Measurements from ENCODE around the gene AGTPBP1.
"Not testable (repeated sequence)": the region's sequence is repeated elsewhere in the genome, so short reads cannot be mapped to it uniquely, and the experiment has no call there.

Gene AGTPBP1

DNA sequence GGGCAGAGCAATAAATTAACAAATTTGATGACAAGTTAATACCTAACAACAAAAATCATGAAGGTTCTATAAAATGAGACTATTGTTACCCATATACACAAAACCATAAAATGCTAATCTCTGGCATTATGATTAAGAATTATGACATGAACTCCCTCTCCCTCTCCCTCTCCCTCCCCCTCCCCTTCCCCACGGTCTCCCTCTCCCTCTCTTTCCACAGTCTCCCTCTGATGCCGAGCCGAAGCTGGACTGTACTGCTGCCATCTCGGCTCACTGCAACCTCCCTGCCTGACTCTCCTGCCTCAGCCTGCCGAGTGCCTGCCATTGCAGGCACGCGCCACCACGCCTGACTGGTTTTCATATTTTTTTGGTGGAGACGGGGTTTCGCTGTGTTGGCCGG is 168.8 kb downstream of the AGTPBP1 start:
- H3K36me3 Mint-ChIP-seq (ENCODE audit: low read depth); H3K27ac Mint-ChIP-seq; H3K27me3 Mint-ChIP-seq (ENCODE audit: low read depth): not testable (repeated sequence)

DNA sequence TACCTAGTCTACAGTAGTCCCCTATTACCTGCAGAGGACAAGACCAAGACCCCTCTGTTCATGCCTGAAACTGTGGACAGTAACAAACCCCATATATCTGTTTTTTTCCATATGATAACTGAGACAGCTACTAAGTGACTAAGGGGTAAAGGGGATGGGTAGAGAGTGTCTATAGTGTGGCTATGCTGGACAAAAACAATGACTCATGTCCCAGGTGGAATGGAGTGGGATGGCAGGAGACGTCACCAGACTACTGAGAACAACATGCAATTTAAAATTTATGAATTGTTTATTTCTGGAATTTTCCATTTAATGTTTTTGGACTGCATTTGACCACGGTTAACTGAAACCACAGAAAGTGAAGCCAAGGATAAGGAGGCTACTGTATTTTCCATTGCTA is 171.8 kb downstream of the AGTPBP1 start:
- H3K4me3 Mint-ChIP-seq: no peak overlapping the region
- H3K9me3 Mint-ChIP-seq: no peaks in the 10 kb centered on the region

More for the DNA sequence above, 168.8 kb downstream of the AGTPBP1 start:
- H3K4me3 Mint-ChIP-seq; H3K4me1 Mint-ChIP-seq (ENCODE audit: low read depth); H3K9me3 Mint-ChIP-seq: not testable (repeated sequence)

DNA sequence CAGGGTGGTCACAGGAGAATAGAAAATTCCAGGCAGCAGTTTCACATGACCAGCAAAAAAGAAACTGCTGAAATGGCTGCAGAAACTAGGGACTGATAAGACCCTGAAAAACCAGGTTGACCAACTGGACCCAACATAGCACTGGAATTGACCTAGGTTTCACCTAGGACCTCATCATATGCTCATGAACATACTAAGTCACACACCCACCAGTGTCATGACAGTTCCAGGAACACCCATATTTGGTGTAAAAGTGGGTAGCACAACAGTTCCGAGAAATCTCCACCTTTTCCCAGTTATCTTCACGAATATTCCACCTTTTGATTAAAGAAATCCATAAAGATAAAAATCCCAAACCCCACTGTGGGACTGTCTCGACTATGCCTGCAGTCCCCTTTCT is 182.2 kb downstream of the AGTPBP1 start:
- Mint-ChIP-seq H3K4me3 (no peak overlapping the region), H3K4me1 (ENCODE audit: low read depth) (no peaks in the 10 kb centered on the region), H3K27me3 (ENCODE audit: low read depth) (no peaks in the 10 kb centered on the region), H3K27ac (no peak overlapping the region), H3K36me3 (ENCODE audit: low read depth) (no peaks in the 10 kb centered on the region), H3K9me3 (no peaks in the 10 kb centered on the region)

More for the DNA sequence above, 171.8 kb downstream of the AGTPBP1 start:
- Mint-ChIP-seq H3K36me3 (ENCODE audit: low read depth) (peaks cover 5% of the 10 kb centered on the region), H3K27me3 (ENCODE audit: low read depth) (no peaks in the 10 kb centered on the region), H3K27ac (no peak overlapping the region), H3K4me1 (ENCODE audit: low read depth) (no peaks in the 10 kb centered on the region)

DNA sequence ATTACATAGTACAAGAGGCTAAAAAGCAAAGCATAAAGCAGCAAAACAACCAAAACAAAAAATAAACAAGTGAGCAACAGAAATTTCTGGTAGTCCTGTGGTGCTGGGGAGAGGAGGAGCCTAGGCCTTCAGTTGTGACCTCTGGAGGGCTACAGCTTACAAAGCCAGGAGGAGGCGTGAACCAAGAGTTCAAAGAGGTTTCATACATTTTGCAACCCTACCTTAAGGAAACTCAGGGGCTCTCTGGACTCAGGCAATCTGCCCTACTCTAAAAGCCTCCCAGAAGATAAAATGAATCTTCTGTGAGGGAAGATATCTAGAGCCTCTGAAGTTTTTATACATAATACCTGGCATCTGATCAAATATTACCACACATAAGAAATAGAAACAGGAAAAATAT is 187.4 kb downstream of the AGTPBP1 start:
- no peaks in the 10 kb centered on the region for H3K9me3 Mint-ChIP-seq
- H3K4me1 Mint-ChIP-seq (ENCODE audit: low read depth): peaks cover 4% of the 10 kb centered on the region
- no peaks in the 10 kb centered on the region for H3K27me3 Mint-ChIP-seq (ENCODE audit: low read depth)
- H3K4me3 Mint-ChIP-seq: no peak overlapping the region
- no peaks in the 10 kb centered on the region for H3K36me3 Mint-ChIP-seq (ENCODE audit: low read depth)
- H3K27ac Mint-ChIP-seq: no peak overlapping the region

DNA sequence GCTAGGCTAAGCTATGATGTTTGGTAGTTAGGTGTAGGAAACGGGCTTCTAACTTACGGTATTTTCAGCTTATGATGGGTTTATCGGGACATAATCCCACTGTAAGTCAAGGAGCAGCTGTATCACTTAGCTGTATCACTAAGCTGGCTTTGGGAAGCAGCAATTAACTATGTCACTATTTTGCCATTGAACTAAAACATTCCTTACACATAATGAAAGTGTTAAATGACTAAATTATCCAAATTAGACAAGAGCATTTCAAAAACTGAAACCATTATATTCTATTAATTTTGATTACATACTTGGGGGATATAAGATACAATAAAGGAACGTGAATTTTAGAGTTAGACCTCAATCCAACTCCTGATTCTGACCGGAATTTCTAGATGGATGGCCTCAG is 188.3 kb downstream of the AGTPBP1 start:
- peaks cover 4% of the 10 kb centered on the region for H3K4me1 Mint-ChIP-seq (ENCODE audit: low read depth)
- H3K27ac Mint-ChIP-seq: no peak overlapping the region
- H3K36me3 Mint-ChIP-seq (ENCODE audit: low read depth): no peaks in the 10 kb centered on the region
- no peaks in the 10 kb centered on the region for H3K9me3 Mint-ChIP-seq
- no peak overlapping the region for H3K4me3 Mint-ChIP-seq
- no peaks in the 10 kb centered on the region for H3K27me3 Mint-ChIP-seq (ENCODE audit: low read depth)

DNA sequence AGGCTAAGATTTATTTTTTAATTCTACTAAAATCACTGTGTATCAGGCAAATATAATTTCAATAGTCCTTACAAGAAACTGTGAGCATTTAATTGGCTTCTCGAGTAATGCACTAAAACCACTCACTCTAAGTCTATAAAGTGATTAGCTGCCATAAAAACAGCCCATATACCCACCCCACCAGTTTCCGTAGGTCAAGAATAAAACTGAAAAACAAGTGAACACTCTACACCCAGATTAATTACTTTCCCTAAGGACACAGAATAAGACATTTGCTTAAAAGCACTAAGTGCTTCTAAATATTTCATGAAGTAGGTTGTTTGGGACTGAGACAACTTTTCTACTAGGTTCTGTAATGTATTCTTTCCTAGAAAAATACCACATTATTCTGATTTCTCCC is 194.2 kb downstream of the AGTPBP1 start:
- Mint-ChIP-seq H3K27me3 (ENCODE audit: low read depth) (no peaks in the 10 kb centered on the region), H3K36me3 (ENCODE audit: low read depth) (peaks cover 1% of the 10 kb centered on the region), H3K4me1 (ENCODE audit: low read depth) (peaks cover 1% of the 10 kb centered on the region), H3K27ac (no peak overlapping the region), H3K4me3 (no peak overlapping the region), H3K9me3 (no peaks in the 10 kb centered on the region)

DNA sequence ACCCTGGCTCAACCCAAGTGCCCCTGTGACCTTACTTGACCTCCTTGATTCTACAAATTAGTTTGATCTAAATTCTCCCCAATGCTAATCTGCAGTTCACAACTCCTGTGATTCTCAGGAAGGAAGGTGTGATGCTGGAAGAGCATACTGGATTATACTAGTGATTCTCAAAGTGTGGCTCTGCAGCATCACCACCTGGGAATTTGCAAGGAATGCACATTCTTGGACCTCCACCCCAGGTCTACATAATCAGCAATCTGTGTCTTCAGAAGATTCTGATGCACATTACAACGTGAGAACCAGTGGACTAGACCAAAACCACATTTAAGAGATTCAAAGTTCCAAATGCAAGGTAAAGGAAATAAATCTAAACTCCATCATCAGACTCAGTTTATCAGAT is 198.6 kb downstream of the AGTPBP1 start:
- Mint-ChIP-seq H3K4me1 (ENCODE audit: low read depth) (no peaks in the 10 kb centered on the region), H3K27me3 (ENCODE audit: low read depth) (no peaks in the 10 kb centered on the region), H3K27ac (no peak overlapping the region), H3K36me3 (ENCODE audit: low read depth) (peaks cover 1% of the 10 kb centered on the region), H3K4me3 (no peak overlapping the region), H3K9me3 (no peaks in the 10 kb centered on the region)

DNA sequence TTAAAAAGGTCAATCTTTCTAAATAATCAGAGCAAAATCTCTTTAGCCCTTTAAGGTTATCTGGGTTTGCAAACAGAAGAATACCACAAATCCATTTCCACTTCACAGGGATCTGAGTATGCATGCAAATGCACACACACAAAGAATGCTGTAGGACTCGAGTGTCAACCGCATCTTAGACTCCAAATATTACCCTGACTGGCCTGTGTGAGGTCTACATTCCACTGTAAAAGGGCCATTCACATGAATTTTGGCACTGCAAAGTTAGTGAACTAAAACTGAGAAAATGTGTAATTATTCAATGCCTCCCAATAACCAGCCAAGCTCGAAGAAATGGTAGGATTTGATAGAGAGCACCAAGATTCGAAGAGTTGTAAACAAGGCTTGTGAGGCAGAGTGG is 199.9 kb downstream of the AGTPBP1 start:
- H3K9me3 Mint-ChIP-seq: no peaks in the 10 kb centered on the region
- no peaks in the 10 kb centered on the region for H3K27me3 Mint-ChIP-seq (ENCODE audit: low read depth)
- no peak overlapping the region for H3K27ac Mint-ChIP-seq
- no peak overlapping the region for H3K4me3 Mint-ChIP-seq
- H3K36me3 Mint-ChIP-seq (ENCODE audit: low read depth): peaks cover 1% of the 10 kb centered on the region
- H3K4me1 Mint-ChIP-seq (ENCODE audit: low read depth): no peaks in the 10 kb centered on the region

DNA sequence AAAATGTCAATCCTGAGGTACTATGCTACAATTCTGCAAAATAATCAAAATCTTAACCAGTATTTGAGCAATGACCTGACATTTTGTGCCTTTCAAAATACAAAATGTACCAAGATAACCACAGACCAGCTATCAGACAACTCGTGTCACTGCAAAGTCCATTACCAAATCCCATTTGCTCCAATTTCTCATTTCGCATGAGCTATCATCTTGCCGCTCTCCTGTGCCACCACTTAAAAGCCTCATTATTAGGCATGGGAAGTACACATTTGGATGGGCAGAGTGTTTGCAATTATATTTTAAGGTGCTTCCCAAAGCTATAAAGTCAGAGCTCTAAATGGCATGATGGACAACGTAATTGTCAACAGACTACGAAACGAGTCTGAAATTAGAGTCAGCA is 205.2 kb downstream of the AGTPBP1 start:
- Mint-ChIP-seq H3K27me3 (ENCODE audit: low read depth) (no peaks in the 10 kb centered on the region), H3K4me1 (ENCODE audit: low read depth) (no peaks in the 10 kb centered on the region), H3K27ac (no peak overlapping the region), H3K9me3 (no peaks in the 10 kb centered on the region), H3K4me3 (no peak overlapping the region), H3K36me3 (ENCODE audit: low read depth) (no peaks in the 10 kb centered on the region)

DNA sequence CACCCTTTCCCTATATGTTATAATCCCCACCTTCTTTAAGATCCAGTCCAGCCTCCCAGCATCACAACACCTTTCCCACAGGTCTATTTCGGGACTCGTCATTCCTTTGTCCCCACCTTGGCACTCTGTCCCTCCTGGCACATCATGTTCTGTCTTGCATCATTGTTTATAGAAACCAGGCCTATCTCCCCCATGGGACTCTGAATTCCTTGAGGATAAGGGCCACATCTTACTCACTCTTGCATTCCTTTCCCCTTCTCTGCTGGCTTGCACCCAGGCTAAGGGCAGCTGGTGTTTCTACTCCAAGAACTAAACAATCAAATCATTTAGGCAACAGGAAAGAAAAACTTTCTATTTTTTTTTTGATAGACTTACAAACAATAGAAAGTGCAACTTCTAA is 205.7 kb downstream of the AGTPBP1 start:
- Mint-ChIP-seq H3K27ac (no peak overlapping the region), H3K36me3 (ENCODE audit: low read depth) (no peaks in the 10 kb centered on the region), H3K4me3 (no peak overlapping the region), H3K4me1 (ENCODE audit: low read depth) (no peaks in the 10 kb centered on the region), H3K27me3 (ENCODE audit: low read depth) (no peaks in the 10 kb centered on the region), H3K9me3 (no peaks in the 10 kb centered on the region)

DNA sequence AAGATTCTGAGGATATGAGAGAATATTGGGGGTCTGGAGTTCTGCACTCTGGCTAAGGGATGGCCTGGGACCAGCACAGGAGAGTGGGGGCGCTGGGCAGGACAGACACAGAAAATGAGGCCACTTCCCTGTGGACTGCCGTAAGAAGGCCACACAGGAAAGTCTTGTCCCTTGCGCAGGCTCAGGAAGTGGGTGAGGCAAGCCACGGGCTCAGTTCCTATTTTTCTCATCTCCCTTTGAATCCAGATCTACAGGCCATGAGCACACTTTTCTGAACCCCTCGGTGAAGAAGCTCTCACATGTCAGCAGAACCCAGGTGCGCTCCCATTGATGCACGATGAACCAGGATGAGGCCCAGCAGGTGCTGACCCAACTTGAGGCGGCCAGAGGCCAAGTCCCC is 207.4 kb downstream of the AGTPBP1 start:
- Mint-ChIP-seq H3K36me3 (ENCODE audit: low read depth) (no peaks in the 10 kb centered on the region), H3K4me1 (ENCODE audit: low read depth) (no peaks in the 10 kb centered on the region), H3K9me3 (no peaks in the 10 kb centered on the region), H3K27me3 (ENCODE audit: low read depth) (no peaks in the 10 kb centered on the region), H3K27ac (no peak overlapping the region), H3K4me3 (no peak overlapping the region)

DNA sequence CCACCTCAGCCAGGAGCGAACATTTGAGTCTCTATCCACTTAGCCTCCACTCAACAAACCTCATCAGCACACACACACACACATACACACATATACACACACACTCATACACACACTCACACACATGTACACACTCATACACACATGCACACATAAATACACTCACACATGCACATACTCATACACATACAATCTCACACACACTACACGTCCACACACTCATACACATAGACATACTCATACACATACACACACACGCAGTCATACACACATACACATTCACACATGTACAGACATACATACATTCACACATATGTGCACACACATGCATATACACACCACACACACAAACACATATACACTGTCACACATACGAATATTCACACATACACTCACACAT is 208.2 kb downstream of the AGTPBP1 start:
- H3K27ac Mint-ChIP-seq: no peak overlapping the region
- H3K36me3 Mint-ChIP-seq (ENCODE audit: low read depth): no peaks in the 10 kb centered on the region
- H3K9me3 Mint-ChIP-seq: no peaks in the 10 kb centered on the region
- H3K27me3 Mint-ChIP-seq (ENCODE audit: low read depth): no peaks in the 10 kb centered on the region
- H3K4me3 Mint-ChIP-seq: no peak overlapping the region
- no peaks in the 10 kb centered on the region for H3K4me1 Mint-ChIP-seq (ENCODE audit: low read depth)

DNA sequence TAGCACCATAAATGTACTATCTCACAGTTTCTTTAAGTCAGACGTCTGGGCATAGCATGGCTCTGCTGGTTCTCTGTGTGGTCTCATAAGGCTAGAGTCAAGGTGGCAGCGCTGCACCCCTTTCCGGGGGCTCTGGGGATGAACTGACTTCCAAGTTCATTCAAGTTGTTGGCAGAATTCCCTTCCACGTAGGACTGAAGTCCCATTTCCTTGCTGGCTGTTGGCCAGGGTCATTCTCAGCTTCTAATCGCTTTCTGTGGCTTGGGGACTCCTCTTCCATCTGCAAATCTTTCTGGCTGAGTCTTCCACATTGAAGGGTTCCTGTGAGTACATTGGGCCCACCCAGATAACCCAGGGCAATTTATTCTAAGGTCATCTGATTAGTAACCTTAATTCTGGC is 211.0 kb downstream of the AGTPBP1 start:
- H3K9me3 Mint-ChIP-seq: no peaks in the 10 kb centered on the region
- H3K36me3 Mint-ChIP-seq (ENCODE audit: low read depth): no peaks in the 10 kb centered on the region
- no peaks in the 10 kb centered on the region for H3K27me3 Mint-ChIP-seq (ENCODE audit: low read depth)
- no peak overlapping the region for H3K4me3 Mint-ChIP-seq
- H3K27ac Mint-ChIP-seq: no peak overlapping the region
- peaks cover 3% of the 10 kb centered on the region for H3K4me1 Mint-ChIP-seq (ENCODE audit: low read depth)

DNA sequence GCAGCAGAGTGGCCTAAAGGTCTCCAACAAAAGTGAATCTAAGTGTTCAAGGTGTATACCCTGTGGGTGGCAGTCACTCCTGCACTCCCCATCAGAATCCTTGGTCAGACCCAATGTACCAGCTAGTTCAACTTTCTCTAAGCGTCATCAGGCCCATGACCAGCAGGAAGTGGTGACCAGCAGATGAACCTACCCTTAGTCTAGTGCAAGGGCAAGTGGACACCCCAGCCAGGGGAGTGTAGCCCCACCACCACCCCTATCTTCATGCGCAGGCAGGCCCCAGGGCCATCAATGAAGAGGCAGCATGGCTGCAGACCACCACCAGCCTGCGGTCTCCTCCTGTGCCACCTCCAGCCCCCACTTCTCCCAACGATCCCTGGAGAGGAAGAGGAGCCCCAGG is 213.1 kb downstream of the AGTPBP1 start:
- Mint-ChIP-seq H3K4me3 (no peak overlapping the region), H3K36me3 (ENCODE audit: low read depth) (no peaks in the 10 kb centered on the region), H3K27me3 (ENCODE audit: low read depth) (peaks cover 14% of the 10 kb centered on the region), H3K27ac (no peak overlapping the region), H3K9me3 (no peaks in the 10 kb centered on the region), H3K4me1 (ENCODE audit: low read depth) (peaks cover 3% of the 10 kb centered on the region)

DNA sequence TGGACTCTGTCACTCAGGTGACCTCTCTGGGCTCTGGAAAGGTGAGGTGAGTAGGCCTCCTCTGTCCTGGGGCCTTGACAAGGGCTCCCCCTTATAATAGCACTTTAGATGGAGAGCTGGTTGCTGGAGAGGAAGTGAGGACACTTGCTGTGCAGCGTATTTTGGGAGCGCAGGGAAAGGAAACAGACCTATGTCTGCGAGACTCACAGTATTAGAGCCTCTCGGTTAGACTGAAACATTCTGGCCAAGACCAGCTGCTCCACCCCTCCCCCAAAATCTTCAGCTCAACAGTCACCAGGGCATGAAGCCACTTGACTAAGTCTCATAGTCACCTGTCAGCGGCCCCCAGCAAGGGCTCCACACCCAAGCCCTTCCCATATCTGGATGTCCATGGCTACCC is 213.6 kb downstream of the AGTPBP1 start:
- Mint-ChIP-seq H3K4me1 (ENCODE audit: low read depth) (peaks cover 5% of the 10 kb centered on the region), H3K27ac (no peak overlapping the region), H3K27me3 (ENCODE audit: low read depth) (peaks cover 16% of the 10 kb centered on the region), H3K4me3 (no peak overlapping the region), H3K9me3 (no peaks in the 10 kb centered on the region), H3K36me3 (ENCODE audit: low read depth) (no peaks in the 10 kb centered on the region)

DNA sequence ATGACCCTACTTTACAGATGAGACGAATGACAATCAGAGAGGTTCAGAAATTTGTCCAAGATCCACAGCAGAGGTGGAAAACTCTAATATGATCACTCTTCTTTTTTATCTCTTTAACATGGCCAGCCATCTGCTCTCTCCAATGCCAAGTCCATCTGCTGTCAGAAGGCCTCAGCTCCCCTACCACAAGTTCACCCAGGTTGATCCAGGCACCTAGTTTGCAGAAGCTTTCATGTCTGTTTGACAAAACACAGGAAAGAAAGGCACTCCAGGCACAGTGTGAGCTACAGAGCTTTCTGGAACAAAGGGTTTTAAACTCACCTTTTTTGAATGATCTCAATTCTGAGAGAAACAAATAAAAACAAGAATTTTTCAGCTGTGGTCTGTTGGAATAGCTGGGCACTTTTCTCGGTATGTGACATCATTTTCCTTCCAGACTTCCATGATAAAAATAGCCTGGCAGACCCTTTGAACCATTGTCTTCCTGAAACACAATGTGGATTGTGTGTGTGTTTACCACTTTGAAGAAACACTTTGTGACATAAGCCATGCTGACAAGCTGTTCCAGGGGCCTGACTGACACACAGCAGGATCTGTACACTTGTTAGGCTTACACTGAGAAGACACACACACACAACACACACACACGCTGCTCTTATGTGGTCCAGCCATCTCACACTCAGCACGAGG is 214.3 kb downstream of the AGTPBP1 start:
- Mint-ChIP-seq H3K9me3 (no peaks in the 10 kb centered on the region), H3K36me3 (ENCODE audit: low read depth) (no peaks in the 10 kb centered on the region), H3K27ac (no peak overlapping the region), H3K27me3 (ENCODE audit: low read depth) (peaks cover 23% of the 10 kb centered on the region), H3K4me3 (no peak overlapping the region), H3K4me1 (ENCODE audit: low read depth) (peaks cover 11% of the 10 kb centered on the region)

Data from T-helper 1 cell treated with Interleukin-12 subunit alpha and Interleukin-12 subunit beta and Interleukin-4 antibody, amounts not matched to agents 30 μg/mL and 1 μg/mL, for 36 hours (primary cell).